ENCODE results near the gene BICC1. TPM values are rescaled to one million over a fixed set of nuclear protein-coding genes. Genes with fewer than 3 reads are reported as not detected.

Gene BICC1
- total RNA-seq, 1 donor from 2014 or later = 9.3 TPM

- no peaks in the 10 kb centered on the region for H3K9me3 ChIP-seq
- peaks cover 0 to 17% of the 10 kb centered on the region in 2 donors for H3K4me1 ChIP-seq
- intact Hi-C loops (cut with DNase I) = no loop called here
- no peaks in the 10 kb centered on the region for H3K27me3 ChIP-seq
- H3K4me3 ChIP-seq = no peak overlapping the region
- no peak for DNase-seq (ENCODE audit: low spot score in 2 of 2)
- no peaks in the 10 kb centered on the region for H3K36me3 ChIP-seq
- H3K27ac ChIP-seq = no peak overlapping the region
- no peak for TF ChIP-seq CTCF (IDR thresholded peaks at IDR 0.05)
These were observed 194.2 kb downstream of the BICC1 start for GRCh38 chr10:58706836-58707235.

- Histone ChIP-seq H3K9me3 (no peaks in the 10 kb centered on the region), H3K4me3 (no peak overlapping the region), H3K27me3 (no peaks in the 10 kb centered on the region), H3K36me3 (no peaks in the 10 kb centered on the region), H3K4me1 (peaks cover 0 to 8% of the 10 kb centered on the region in 2 donors), H3K27ac (no peak overlapping the region)
- no peak for DNase-seq (ENCODE audit: low spot score in 2 of 2)
- intact Hi-C loops (cut with DNase I) = no loop called here
- no peak for TF ChIP-seq CTCF (IDR thresholded peaks at IDR 0.05)
These were observed 199.5 kb downstream of the BICC1 start for GRCh38 chr10:58712141-58712540.

GRCh38 chr10:58712982-58713381 lies 200.3 kb downstream of the BICC1 start:
- TF ChIP-seq CTCF (IDR thresholded peaks at IDR 0.05) = no peak
- H3K9me3 ChIP-seq = no peaks in the 10 kb centered on the region
- no peaks in the 10 kb centered on the region for H3K27me3 ChIP-seq
- no peaks in the 10 kb centered on the region for H3K36me3 ChIP-seq
- intact Hi-C loops (cut with DNase I) = no loop called here
- H3K4me1 ChIP-seq = peaks cover 0 to 8% of the 10 kb centered on the region in 2 donors
- H3K4me3 ChIP-seq = no peak overlapping the region
- no peak overlapping the region for H3K27ac ChIP-seq
- no peak for DNase-seq (ENCODE audit: low spot score in 2 of 2)

GRCh38 chr10:58714409-58714808 lies 201.7 kb downstream of the BICC1 start:
- Histone ChIP-seq H3K4me3 (no peak overlapping the region), H3K4me1 (peaks cover 0 to 8% of the 10 kb centered on the region in 2 donors), H3K27ac (no peak overlapping the region), H3K36me3 (no peaks in the 10 kb centered on the region), H3K9me3 (no peaks in the 10 kb centered on the region), H3K27me3 (no peaks in the 10 kb centered on the region)
- no peak for DNase-seq (ENCODE audit: low spot score in 2 of 2)
- TF ChIP-seq CTCF (IDR thresholded peaks at IDR 0.05) = no peak
- intact Hi-C loops (cut with DNase I) = no loop called here

GRCh38 chr10:58715061-58715460 lies 202.4 kb downstream of the BICC1 start:
- H3K27ac ChIP-seq = peak overlapping the region; percentile 26 to 52
- H3K9me3 ChIP-seq = no peaks in the 10 kb centered on the region
- peak overlapping the region; percentile 24 to 33 for H3K4me3 ChIP-seq
- DNase-seq (ENCODE audit: low spot score in 2 of 2) = no peak
- no peaks in the 10 kb centered on the region for H3K36me3 ChIP-seq
- intact Hi-C loops (cut with DNase I) = no loop called here
- H3K27me3 ChIP-seq = no peaks in the 10 kb centered on the region
- TF ChIP-seq CTCF (IDR thresholded peaks at IDR 0.05) = no peak
- peaks cover 0 to 12% of the 10 kb centered on the region in 2 donors for H3K4me1 ChIP-seq

GRCh38 chr10:58718596-58718995 lies 205.9 kb downstream of the BICC1 start:
- Histone ChIP-seq H3K9me3 (no peaks in the 10 kb centered on the region), H3K27ac (no peak overlapping the region), H3K36me3 (no peaks in the 10 kb centered on the region), H3K27me3 (no peaks in the 10 kb centered on the region), H3K4me1 (peaks cover 0 to 18% of the 10 kb centered on the region in 2 donors), H3K4me3 (no peak overlapping the region)
- TF ChIP-seq CTCF (IDR thresholded peaks at IDR 0.05) = no peak
- DNase-seq (ENCODE audit: low spot score in 2 of 2) = no peak
- intact Hi-C loops (cut with DNase I) = no loop called here

Data from ascending aorta (tissue), 2 donors.